Peyer's patch (tissue), 4 donors: ENCODE measurements around the gene PSMD13.

Source experiments
- POLR2A ChIP-seq, 2 donors: fragments of 450-650 bp; IDR thresholded peaks; one replicate each; pipeline ENCODE4 v1.5.1; 2017; ENCODE audit warnings: antibody characterized with exemption in 2 of 2, mild to moderate bottlenecking in 2 of 2, moderate library complexity in 2 of 2
- TF ChIP-seq, protein P1 (sequence below), 6 experiments: fragments of 450-650 bp in 4 of 6; fragments of 200-600 bp in 2 of 6; sonication (generic) in 1 of 6; IDR thresholded peaks; one replicate each; pipeline ENCODE4 v1.5.1; 2017 to 2019; ENCODE audit warnings: antibody characterized with exemption in 6 of 6, mild to moderate bottlenecking in 3 of 6, moderate library complexity in 1 of 6

DNA sequence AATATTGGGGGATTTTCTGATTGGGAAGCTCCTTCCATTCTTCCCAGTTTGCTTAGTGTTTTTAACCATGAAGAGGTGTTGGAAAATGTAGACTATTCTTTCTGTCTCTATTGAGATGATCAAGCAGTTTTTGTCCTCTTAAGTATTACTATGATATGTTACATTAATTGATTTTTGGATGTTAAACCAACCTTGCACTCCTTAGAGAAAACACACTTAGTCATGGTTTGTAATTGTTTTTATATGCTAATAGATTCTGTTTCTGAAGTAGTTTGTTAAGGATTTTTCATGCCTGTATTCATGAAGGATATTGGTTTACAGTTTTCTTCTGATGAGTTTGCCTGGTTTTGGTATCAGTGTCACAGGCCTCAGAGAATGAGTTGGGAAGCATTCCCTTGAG is 39.4 kb downstream of the PSMD13 start:
- no peak for TF ChIP-seq POLR2A (IDR thresholded peaks at IDR 0.05)
- TF ChIP-seq, protein P1, sequence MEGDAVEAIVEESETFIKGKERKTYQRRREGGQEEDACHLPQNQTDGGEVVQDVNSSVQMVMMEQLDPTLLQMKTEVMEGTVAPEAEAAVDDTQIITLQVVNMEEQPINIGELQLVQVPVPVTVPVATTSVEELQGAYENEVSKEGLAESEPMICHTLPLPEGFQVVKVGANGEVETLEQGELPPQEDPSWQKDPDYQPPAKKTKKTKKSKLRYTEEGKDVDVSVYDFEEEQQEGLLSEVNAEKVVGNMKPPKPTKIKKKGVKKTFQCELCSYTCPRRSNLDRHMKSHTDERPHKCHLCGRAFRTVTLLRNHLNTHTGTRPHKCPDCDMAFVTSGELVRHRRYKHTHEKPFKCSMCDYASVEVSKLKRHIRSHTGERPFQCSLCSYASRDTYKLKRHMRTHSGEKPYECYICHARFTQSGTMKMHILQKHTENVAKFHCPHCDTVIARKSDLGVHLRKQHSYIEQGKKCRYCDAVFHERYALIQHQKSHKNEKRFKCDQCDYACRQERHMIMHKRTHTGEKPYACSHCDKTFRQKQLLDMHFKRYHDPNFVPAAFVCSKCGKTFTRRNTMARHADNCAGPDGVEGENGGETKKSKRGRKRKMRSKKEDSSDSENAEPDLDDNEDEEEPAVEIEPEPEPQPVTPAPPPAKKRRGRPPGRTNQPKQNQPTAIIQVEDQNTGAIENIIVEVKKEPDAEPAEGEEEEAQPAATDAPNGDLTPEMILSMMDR (IDR thresholded peaks at IDR 0.05) = no peak
